HCT116 (cell line): ENCODE measurements around the gene MTMR12. TPM values are rescaled to one million over a fixed set of nuclear protein-coding genes. Genes with fewer than 3 reads are reported as not detected.

Source experiments
- ATAC-seq: fragments of 200-7000 bp; cut with Tn5 transposase; 2 replicates; pipeline ENCODE4 v1.9.1; 2020; ENCODE audit warnings: mild to moderate bottlenecking, moderate library complexity
- BruUV-seq: library from RNA; stranded (reverse); fragments of 400-500 nt; replicated peaks from 2 replicates; lab custom pipeline; 2021; lab: Mats Ljungman, UMichigan
- CTCF ChIA-PET: fragments of 300-600 bp; sonication (Branson Sonifier 250); formaldehyde crosslinking; loops from one replicate; lab custom pipeline; 2021; ENCODE audit warnings: antibody characterized with exemption; lab: Charles Lee
- POLR2A ChIA-PET: fragments of 300-600, 350-600 bp; sonication (Branson Sonifier 250); formaldehyde crosslinking; loops from one replicate; lab custom pipeline; 2021; ENCODE audit warnings: antibody characterized with exemption; lab: Charles Lee
- RAD21 ChIA-PET, 2 experiments: fragments of 300-600 bp; sonication (Branson Sonifier 250); formaldehyde crosslinking; loops; one replicate each; lab custom pipeline; 2023; ENCODE audit warnings: low total read pairs in 2 of 2; ENCODE audit not compliant: uncharacterized antibody in 2 of 2, unreplicated experiment in 2 of 2, low non-redundant PET in 1 of 2; lab: Charles Lee
- DNase-seq: peaks from one replicate; pipeline ENCODE4 v3.0.0-alpha.2; 2010; ENCODE audit warnings: low read depth, low spot score
- H2AFZ ChIP-seq: fragments of 200-600 bp; shearing (Covaris generic), sonication (generic); 2 replicates; pipeline ENCODE4 v1.6.1; 2017; ENCODE audit warnings: low read depth, mixed run types, mixed read lengths, antibody characterized with exemption, low read length; ENCODE audit not compliant: poor library complexity, severe bottlenecking
- H3K27ac ChIP-seq: 2 replicates; pipeline ENCODE4 v1.5.1; 2012; ENCODE audit warnings: low read depth, low read length
- H3K27me3 ChIP-seq: fragments of 200-600 bp; sonication (generic); 2 replicates; pipeline ENCODE4 v1.6.1; 2016; ENCODE audit warnings: mixed run types, low read length, mixed read lengths; ENCODE audit not compliant: insufficient read depth
- H3K36me3 ChIP-seq, 2 experiments: fragments of 200-500 bp in 1 of 2; fragments of 200-600 bp in 1 of 2; sonication (Bioruptor generic) in 1 of 2; sonication (generic) in 1 of 2; 2 replicates each; pipeline versions ENCODE4 v1.5.1 to v1.6.1; 2014 to 2016; ENCODE audit warnings: low read length in 2 of 2, inconsistent platforms in 1 of 2, mixed read lengths in 1 of 2, mixed run types in 1 of 2; ENCODE audit not compliant: insufficient read depth in 2 of 2, control insufficient read depth in 1 of 2
- H3K4me1 ChIP-seq, 2 experiments: fragments of 200-600 bp in 1 of 2; sonication (generic) in 1 of 2; 2 replicates each; pipeline versions ENCODE4 v1.5.1 to v1.6.1; 2012 to 2017; ENCODE audit warnings: low read length in 2 of 2, inconsistent platforms in 1 of 2, mild to moderate bottlenecking in 1 of 2, mixed read lengths in 1 of 2, mixed run types in 1 of 2, moderate library complexity in 1 of 2; ENCODE audit not compliant: insufficient read depth in 2 of 2, control insufficient read depth in 1 of 2
- H3K4me2 ChIP-seq: fragments of 200-600 bp; sonication (generic); 2 replicates; pipeline ENCODE4 v1.6.1; 2017; ENCODE audit warnings: mixed run types, low read length, mixed read lengths
- H3K4me3 ChIP-seq, 2 experiments: fragments of 200-600 bp in 1 of 2; sonication (generic) in 1 of 2; replicated peaks in 1 of 2; 2 replicates each; pipeline ENCODE4 v1.5.1; 2011 to 2016; ENCODE audit warnings: low read length in 2 of 2, control low read depth in 1 of 2, low read depth in 1 of 2, mild to moderate bottlenecking in 1 of 2, mixed read lengths in 1 of 2, mixed run types in 1 of 2
- H3K79me2 ChIP-seq: fragments of 200-600 bp; sonication (generic); 2 replicates; pipeline ENCODE4 v1.6.1; 2017; ENCODE audit warnings: mild to moderate bottlenecking, mixed run types, low read length, moderate library complexity, mixed read lengths; ENCODE audit not compliant: insufficient read depth
- H3K9ac ChIP-seq: fragments of 200-600 bp; sonication (generic); 2 replicates; pipeline ENCODE4 v1.6.1; 2016; ENCODE audit warnings: low read length, mixed read lengths
- H3K9me2 ChIP-seq: fragments of 200-600 bp; sonication (generic), shearing (Covaris generic); 2 replicates; pipeline ENCODE4 v1.6.1; 2017; ENCODE audit warnings: mixed run types, mild to moderate bottlenecking, moderate library complexity; ENCODE audit not compliant: insufficient read depth
- H3K9me3 ChIP-seq, 2 experiments: fragments of 200-500 bp in 1 of 2; fragments of 200-600 bp in 1 of 2; sonication (Bioruptor generic) in 1 of 2; sonication (generic) in 1 of 2; 2 replicates each; pipeline ENCODE4 v1.6.1; 2014 to 2017; ENCODE audit warnings: low read length in 2 of 2, mixed read lengths in 2 of 2, inconsistent platforms in 1 of 2, low read depth in 1 of 2, mild to moderate bottlenecking in 1 of 2, mixed run types in 1 of 2, moderate library complexity in 1 of 2; ENCODE audit not compliant: control insufficient read depth in 1 of 2, insufficient read depth in 1 of 2
- H4K20me1 ChIP-seq: fragments of 200-600 bp; sonication (generic), shearing (Covaris generic); 2 replicates; pipeline ENCODE4 v1.6.1; 2017; ENCODE audit warnings: mixed run types, mild to moderate bottlenecking, moderate library complexity; ENCODE audit not compliant: insufficient read depth
- ATF3 ChIP-seq: IDR thresholded peaks from 2 replicates; pipeline ENCODE4 v1.6.1; 2012
- CBX3 ChIP-seq: IDR thresholded peaks from 2 replicates; pipeline ENCODE4 v1.6.1; 2012; ENCODE audit warnings: low read depth
- CEBPB ChIP-seq: IDR thresholded peaks from 2 replicates; pipeline ENCODE4 v1.6.1; 2012; ENCODE audit warnings: low read depth
- CTCF ChIP-seq, 3 experiments: fragments of 200-600 bp in 1 of 3; sonication (generic) in 1 of 3; IDR thresholded peaks in 2 of 3; conservative IDR thresholded peaks in 1 of 3; 2 replicates each; pipeline ENCODE4 v1.5.1; 2012 to 2017; ENCODE audit warnings: low read depth in 2 of 3, low read length in 2 of 3, antibody characterized with exemption in 1 of 3, borderline replicate concordance in 1 of 3, control low read depth in 1 of 3, mild to moderate bottlenecking in 1 of 3, mixed read lengths in 1 of 3, mixed run types in 1 of 3, moderate library complexity in 1 of 3; ENCODE audit not compliant: insufficient read depth in 1 of 3
- EGR1 ChIP-seq: IDR thresholded peaks from 2 replicates; pipeline ENCODE4 v1.6.1; 2012; ENCODE audit warnings: low read depth
- ELF1 ChIP-seq: IDR thresholded peaks from 2 replicates; pipeline ENCODE4 v1.6.1; 2012; ENCODE audit warnings: low read depth, borderline replicate concordance
- EZH2 ChIP-seq: fragments of 200-600 bp; sonication (generic); IDR thresholded peaks from 2 replicates; pipeline ENCODE4 v1.6.1; 2017; ENCODE audit warnings: antibody characterized with exemption, mixed run types
- EZH2phosphoT487 ChIP-seq: fragments of 200-600 bp; IDR thresholded peaks from 2 replicates; pipeline ENCODE4 v1.6.1; 2018; ENCODE audit warnings: antibody characterized with exemption, borderline replicate concordance
- FOSL1 ChIP-seq: IDR thresholded peaks from 2 replicates; pipeline ENCODE4 v1.6.1; 2012; ENCODE audit warnings: low read depth
- RAD21 ChIP-seq: IDR thresholded peaks from 2 replicates; pipeline ENCODE4 v1.6.1; 2012; ENCODE audit warnings: low read depth, mild to moderate bottlenecking
- REST ChIP-seq: IDR thresholded peaks from 2 replicates; pipeline ENCODE4 v1.6.1; 2012; ENCODE audit warnings: low read depth
- SIN3A ChIP-seq: IDR thresholded peaks from 2 replicates; pipeline ENCODE4 v1.6.1; 2012; ENCODE audit warnings: low read depth
- SP1 ChIP-seq: IDR thresholded peaks from 2 replicates; pipeline ENCODE4 v1.6.1; 2012; ENCODE audit warnings: low read depth
- SRF ChIP-seq: IDR thresholded peaks from 2 replicates; pipeline ENCODE4 v1.6.1; 2012; ENCODE audit warnings: low read depth
- YY1 ChIP-seq: IDR thresholded peaks from 2 replicates; pipeline ENCODE4 v1.6.1; 2011; ENCODE audit warnings: low read length, low read depth, moderate library complexity, mild to moderate bottlenecking; ENCODE audit not compliant: insufficient replicate concordance; ENCODE audit errors: extremely low read depth
- ZNF274 ChIP-seq: fragments of 200-500 bp; sonication (Bioruptor generic); IDR thresholded peaks from 2 replicates; pipeline ENCODE4 v1.6.1; 2014; ENCODE audit warnings: mild to moderate bottlenecking, low read depth, low read length, inconsistent platforms
- intact Hi-C: fragments of 100-400 bp; cut with micrococcal nuclease; formaldehyde crosslinking; loops from 2 replicates; pipeline ENCODE4 v1.10.0; 2022
- total RNA-seq: library from RNA; stranded (reverse); gene quantifications from one replicate; pipeline ENCODE4 v1.2.1, GENCODE V29; 2021; ENCODE audit not compliant: unreplicated experiment

The MTMR12 gene
- total RNA-seq, 1 experiment from 2014 or later = 27.3 TPM

- ATAC-seq = no peak
- TF ChIP-seq EZH2phosphoT487 (no peak), EGR1 (no peak), ELF1 (no peak)
- H4K20me1 ChIP-seq = no peaks in the 10 kb centered on the region
- H2AFZ ChIP-seq = no peak overlapping the region
- no peaks in the 10 kb centered on the region for H3K9me3 ChIP-seq
- intact Hi-C loops = no loop called here
- H3K4me3 ChIP-seq = no peak overlapping the region
- no peaks in the 10 kb centered on the region for H3K9me2 ChIP-seq
- H3K36me3 ChIP-seq = peaks cover 20 to 24% of the 10 kb centered on the region in 2 experiments; a peak in 3 of 4 replicates
- BruUV-seq = TSS peak; percentile 20
- ChIA-PET CTCF (no interaction called here), RAD21 (no interaction called here), POLR2A (no interaction called here)
- H3K27me3 ChIP-seq = no peaks in the 10 kb centered on the region
- no peaks in the 10 kb centered on the region for H3K79me2 ChIP-seq
- no peak overlapping the region for H3K27ac ChIP-seq
- no peak overlapping the region for H3K9ac ChIP-seq
- H3K4me2 ChIP-seq = no peak overlapping the region
- no peaks in the 10 kb centered on the region for H3K4me1 ChIP-seq
- no peak for DNase-seq
These were observed 49.8 kb upstream of the MTMR12 start for GRCh38 chr5:32362527-32362926.

GRCh38 chr5:32360906-32361305 is 48.2 kb upstream of the MTMR12 start:
- Histone ChIP-seq H3K79me2 (no peaks in the 10 kb centered on the region), H3K27me3 (no peaks in the 10 kb centered on the region), H3K9me3 (no peaks in the 10 kb centered on the region), H2AFZ (no peak overlapping the region), H3K4me3 (no peak overlapping the region), H3K4me1 (no peaks in the 10 kb centered on the region), H3K27ac (no peak overlapping the region), H3K9ac (no peak overlapping the region), H4K20me1 (no peaks in the 10 kb centered on the region), H3K36me3 (peaks cover 24 to 26% of the 10 kb centered on the region in 2 experiments; a peak in 3 of 4 replicates), H3K4me2 (no peak overlapping the region), H3K9me2 (no peaks in the 10 kb centered on the region)
- intact Hi-C loops = no loop called here
- ChIA-PET RAD21 (no interaction called here), CTCF (no interaction called here), POLR2A (no interaction called here)
- DNase-seq (no peak), ATAC-seq (no peak)
- no TSS peak for BruUV-seq
- TF ChIP-seq YY1 = no peak
- TF ChIP-seq REST = no peak
- no peak for TF ChIP-seq RAD21
- TF ChIP-seq ELF1 = no peak
- no peak for TF ChIP-seq ATF3
- no peak for TF ChIP-seq CEBPB
- TF ChIP-seq CBX3 = no peak
- no peak for TF ChIP-seq FOSL1
- no peak for TF ChIP-seq SP1
- no peak for TF ChIP-seq SRF
- no peak for TF ChIP-seq SIN3A
- TF ChIP-seq CTCF (IDR thresholded peaks at IDR 0.05 in 2 of 3, conservative IDR thresholded peaks at IDR 0.05 in 1 of 3; ENCODE audit: borderline replicate concordance in 1 of 3, insufficient read depth in 1 of 3, low read depth in 2 of 3, low read length in 2 of 3) = no peak
- no peak for TF ChIP-seq ZNF274
- no peak for TF ChIP-seq EZH2
